GM12878 (cell line): ENCODE measurements around the gene CD248. TPM values are rescaled to one million over a fixed set of nuclear protein-coding genes. Genes with fewer than 3 reads are reported as not detected.

Experiments used
- ATAC-seq: fragments of 200-7000 bp; cut with Tn5 transposase; 3 replicates; pipeline ENCODE4 v1.9.1; 2020; ENCODE audit warnings: mild to moderate bottlenecking, moderate library complexity
- BruUV-seq: library from RNA; stranded (reverse); fragments of 400-500 nt; replicated peaks from 2 replicates; lab custom pipeline; 2021; lab: Mats Ljungman, UMichigan
- CTCF ChIA-PET: fragments of 300-600 bp; sonication (Branson Sonifier 250); formaldehyde crosslinking; extraction: SDS; loops from one replicate; lab custom pipeline; 2021; ENCODE audit warnings: inconsistent platforms; lab: Yijun Ruan, JAX
- POLR2A ChIA-PET: fragments of 350-600 bp; formaldehyde crosslinking; extraction: SDS; loops from one replicate; lab custom pipeline; 2021; ENCODE audit warnings: inconsistent platforms; lab: Charles Lee
- RAD21 ChIA-PET: fragments of 300-600 bp; sonication (Branson Sonifier 250); formaldehyde crosslinking; loops from one replicate; lab custom pipeline; 2023; ENCODE audit warnings: antibody characterized with exemption; ENCODE audit not compliant: unreplicated experiment; lab: Charles Lee
- SMC1A ChIA-PET: fragments of 300-600 bp; sonication (Branson Sonifier 250); formaldehyde crosslinking; loops from one replicate; lab custom pipeline; 2023; ENCODE audit not compliant: unreplicated experiment, uncharacterized antibody; lab: Charles Lee
- DNase-seq: peaks from one replicate; pipeline ENCODE4 v3.0.0-alpha.2; 2011; ENCODE audit warnings: low read depth, low spot score
- FAIRE-seq: peaks from 3 replicates; lab custom pipeline; 2011; peaks lifted over from hg19 to GRCh38; lab: Jason Lieb, UNC
- H2AFZ ChIP-seq: 2 replicates; pipeline ENCODE4 v1.6.0; 2011; ENCODE audit warnings: low read depth, low read length, control low read depth; ENCODE audit not compliant: control insufficient read depth
- H3K27ac ChIP-seq: 2 replicates; pipeline ENCODE4 v1.5.1; 2011; ENCODE audit warnings: control low read depth; ENCODE audit not compliant: control insufficient read depth, insufficient read depth
- H3K27me3 ChIP-seq, 2 experiments: replicated peaks in 1 of 2; 2 replicates each; pipeline versions ENCODE4 v1.6.0 to v1.6.1; 2011; ENCODE audit warnings: low read length in 1 of 2; ENCODE audit not compliant: control insufficient read depth in 2 of 2, insufficient read depth in 2 of 2
- H3K36me3 ChIP-seq, 2 experiments: 2 replicates each; pipeline ENCODE4 v1.5.1; 2011; ENCODE audit warnings: low read length in 1 of 2; ENCODE audit not compliant: control insufficient read depth in 2 of 2, insufficient read depth in 2 of 2
- H3K4me1 ChIP-seq: 2 replicates; pipeline ENCODE4 v1.6.1; 2011; ENCODE audit warnings: mild to moderate bottlenecking, low read length, moderate library complexity, mixed read lengths; ENCODE audit not compliant: control insufficient read depth, insufficient read depth
- H3K4me2 ChIP-seq: 2 replicates; pipeline ENCODE4 v1.6.0; 2011; ENCODE audit warnings: control low read depth; ENCODE audit not compliant: control insufficient read depth, insufficient read depth
- H3K4me3 ChIP-seq: fragments of 200-600 bp; sonication (generic); 2 replicates; pipeline ENCODE4 v1.5.1; 2016
- H3K79me2 ChIP-seq: 2 replicates; pipeline ENCODE4 v1.6.0; 2011; ENCODE audit warnings: low read length; ENCODE audit not compliant: control insufficient read depth, insufficient read depth
- H3K9ac ChIP-seq: 2 replicates; pipeline ENCODE4 v1.8.0; 2011; ENCODE audit warnings: low read length, control low read depth, mixed read lengths; ENCODE audit not compliant: control insufficient read depth, insufficient read depth
- H3K9me3 ChIP-seq: replicated peaks from 3 replicates; pipeline ENCODE4 v1.5.1; 2011; ENCODE audit warnings: mild to moderate bottlenecking, low read length; ENCODE audit not compliant: control insufficient read depth, insufficient read depth
- H4K20me1 ChIP-seq: 2 replicates; pipeline ENCODE4 v1.6.0; 2011; ENCODE audit not compliant: control insufficient read depth, insufficient read depth
- BMI1 ChIP-seq: fragments of 450-650 bp; IDR thresholded peaks from 2 replicates; pipeline ENCODE4 v1.6.1; 2016; ENCODE audit warnings: mild to moderate bottlenecking, moderate library complexity, borderline replicate concordance
- E2F4 ChIP-seq: IDR thresholded peaks from 2 replicates; pipeline ENCODE4 v1.6.1; 2012; ENCODE audit warnings: low read depth, low read length, improper control_type of control experiment
- GABPA ChIP-seq: IDR thresholded peaks from 2 replicates; pipeline ENCODE4 v1.6.1; 2014; ENCODE audit warnings: antibody characterized with exemption, low read depth, mild to moderate bottlenecking, inconsistent platforms
- IKZF2 ChIP-seq, 2 experiments: fragments of 450-650 bp; IDR thresholded peaks; 2 replicates each; pipeline ENCODE4 v1.6.1; 2017; ENCODE audit warnings: mild to moderate bottlenecking in 2 of 2, moderate library complexity in 2 of 2
- MTA3 ChIP-seq: IDR thresholded peaks from 2 replicates; pipeline ENCODE4 v1.6.1; 2012; ENCODE audit warnings: low read length, inconsistent platforms, borderline replicate concordance
- MXI1 ChIP-seq: fragments of 150-350 bp; IDR thresholded peaks from 2 replicates; pipeline ENCODE4 v1.6.1; 2011; ENCODE audit warnings: low read depth, mild to moderate bottlenecking, inconsistent platforms, low read length, improper control_type of control experiment
- NFYA ChIP-seq: IDR thresholded peaks from 2 replicates; pipeline ENCODE4 v1.6.1; 2011; ENCODE audit warnings: low read depth, mild to moderate bottlenecking, low read length, improper control_type of control experiment, borderline replicate concordance
- NR2C2 ChIP-seq: IDR thresholded peaks from 2 replicates; pipeline ENCODE4 v1.6.1; 2011; ENCODE audit warnings: borderline replicate concordance, low read depth; ENCODE audit not compliant: control insufficient read depth, insufficient read length
- POLR2A ChIP-seq: IDR thresholded peaks from 2 replicates; pipeline ENCODE4 v1.6.1; 2011; ENCODE audit warnings: low read depth, mild to moderate bottlenecking, low read length
- PRDM15 ChIP-seq: fragments of 450-650 bp; formaldehyde crosslinking; IDR thresholded peaks from 2 replicates; pipeline ENCODE4 v1.4.0; 2020; ENCODE audit warnings: mild to moderate bottlenecking, moderate library complexity
- RBBP5 ChIP-seq: fragments of 200-600 bp; sonication (generic); conservative IDR thresholded peaks from 2 replicates; pipeline ENCODE4 v1.6.1; 2016
- REST ChIP-seq: IDR thresholded peaks from 2 replicates; pipeline ENCODE4 v1.6.1; 2012; ENCODE audit warnings: mild to moderate bottlenecking, low read depth, low read length
- SREBF2 ChIP-seq: IDR thresholded peaks from 2 replicates; pipeline ENCODE4 v1.6.1; 2012; ENCODE audit warnings: mild to moderate bottlenecking, low read length
- TCF12 ChIP-seq: IDR thresholded peaks from 2 replicates; pipeline ENCODE4 v1.6.1; 2011; ENCODE audit warnings: low read depth, mild to moderate bottlenecking, low read length
- ZNF217 ChIP-seq: fragments of 450-650 bp; IDR thresholded peaks from 2 replicates; pipeline ENCODE4 v1.6.1; 2017; ENCODE audit warnings: antibody characterized with exemption, mild to moderate bottlenecking
- WGBS: methylation state at CpG from one replicate; pipeline ENCODE4 v1.1.6; 2016; ENCODE audit warnings: low lambda C conversion rate; ENCODE audit not compliant: insufficient replicate concordance, insufficient coverage; ENCODE audit errors: missing lambda C conversion rate; 5-methylcytosine and 5-hydroxymethylcytosine counted together
- in situ Hi-C: fragments of 300-500 bp; cut with MboI; formaldehyde crosslinking; loops from 9 replicates; pipeline ENCODE4 v1.14.3; 2018; ENCODE audit warnings: mixed read lengths
- intact Hi-C: fragments of 100-400 bp; cut with micrococcal nuclease; formaldehyde crosslinking; loops from one replicate; pipeline ENCODE4 v1.14.2; 2022; ENCODE audit not compliant: unreplicated experiment
- polyA plus RNA-seq, 11 experiments: library from polyadenylated mRNA; depleted of rRNA in 4 of 11; unstranded in 6 of 11; stranded (reverse) in 5 of 11; fragments of >200 nt; fragmentation: Nextera tagmentation in 4 of 11; fragmentation: Illumina TruSeq in 1 of 11; extraction: Ambion mirVana in 4 of 11; extraction: Trizol in 1 of 11; gene quantifications; 1 replicate in 1 of 11; 2 replicates in 10 of 11; pipeline versions ENCODE4 v1.2.1 to v1.2.3, GENCODE V29; 2011 to 2016; ENCODE audit warnings: inconsistent platforms in 2 of 11, missing spikeins in 2 of 11, low read depth in 1 of 11
- total RNA-seq, 4 experiments: library from RNA; depleted of rRNA in 3 of 4; stranded (reverse); fragments of >200 nt in 3 of 4; fragmentation: Illumina TruSeq in 1 of 4; extraction: Trizol in 1 of 4; gene quantifications; 2 replicates each; pipeline versions ENCODE4 v1.2.1 to v1.2.3, GENCODE V29; 2013 to 2021

Gene CD248
- total and polyA plus RNA-seq, 10 of the 15 experiments (the other 5 are each of a cell fraction or from before 2014, with no cell fraction given) = 0.10 to 0.21 (median 0.20) TPM; not detected in 7

- ChIA-PET SMC1A (interaction anchor here (0.5 kb wide), 1 partner anchor 170 kb away, joined by 3 read pairs; no protein-coding TSS in a partner anchor), CTCF (interaction anchor here (0.6 to 0.7 kb wide), 3 partner anchors 18 to 131 kb away, joined by 3 to 7 read pairs (median 3); partner anchors contain the start of gene YIF1A), RAD21 (no interaction called here), POLR2A (no interaction called here)
- Histone ChIP-seq H3K27me3 (no peaks in the 10 kb centered on the region), H4K20me1 (no peaks in the 10 kb centered on the region), H2AFZ (no peak overlapping the region), H3K36me3 (peaks cover 11 to 33% of the 10 kb centered on the region in 2 experiments), H3K79me2 (peaks cover 22% of the 10 kb centered on the region), H3K4me2 (no peak overlapping the region), H3K9ac (no peak overlapping the region), H3K4me1 (peaks cover 11% of the 10 kb centered on the region), H3K27ac (no peak overlapping the region), H3K4me3 (no peak overlapping the region), H3K9me3 (no peaks in the 10 kb centered on the region)
- intact Hi-C loops (no loop called here), in situ Hi-C loops (no loop called here)
- WGBS = 95% methylated on average over 25 of the region's 26 CpGs
- DNase-seq = no peak
- no peak for ATAC-seq
- FAIRE-seq = no peak
- BruUV-seq = no TSS peak
- TF ChIP-seq BMI1 (no peak), NR2C2 (no peak), E2F4 (no peak), MTA3 (no peak), TCF12 (no peak), GABPA (no peak), MXI1 (no peak), PRDM15 (CRISPR knock-in tag) (no peak), ZNF217 (no peak), IKZF2 (IDR thresholded peaks at IDR 0.05) (no peak), SREBF2 (no peak), POLR2A (no peak), NFYA (no peak), RBBP5 (no peak), REST (no peak)
Measured at GRCh38 chr11:66265531-66266377, 51.1 kb downstream of the CD248 start.
